CD4-positive, alpha-beta T cell treated with Interferon alpha-2 for 1 hour (primary cell): ENCODE measurements around the gene ACVR2A.
A peak's percentile ranks its signal among the peaks of the same experiment; 100 is the strongest.

Experiments
- DNase-seq, 2 donors: peaks; one replicate each; pipeline ENCODE4 v3.0.0-alpha.2; 2020 to 2022

The ACVR2A gene

DNA sequence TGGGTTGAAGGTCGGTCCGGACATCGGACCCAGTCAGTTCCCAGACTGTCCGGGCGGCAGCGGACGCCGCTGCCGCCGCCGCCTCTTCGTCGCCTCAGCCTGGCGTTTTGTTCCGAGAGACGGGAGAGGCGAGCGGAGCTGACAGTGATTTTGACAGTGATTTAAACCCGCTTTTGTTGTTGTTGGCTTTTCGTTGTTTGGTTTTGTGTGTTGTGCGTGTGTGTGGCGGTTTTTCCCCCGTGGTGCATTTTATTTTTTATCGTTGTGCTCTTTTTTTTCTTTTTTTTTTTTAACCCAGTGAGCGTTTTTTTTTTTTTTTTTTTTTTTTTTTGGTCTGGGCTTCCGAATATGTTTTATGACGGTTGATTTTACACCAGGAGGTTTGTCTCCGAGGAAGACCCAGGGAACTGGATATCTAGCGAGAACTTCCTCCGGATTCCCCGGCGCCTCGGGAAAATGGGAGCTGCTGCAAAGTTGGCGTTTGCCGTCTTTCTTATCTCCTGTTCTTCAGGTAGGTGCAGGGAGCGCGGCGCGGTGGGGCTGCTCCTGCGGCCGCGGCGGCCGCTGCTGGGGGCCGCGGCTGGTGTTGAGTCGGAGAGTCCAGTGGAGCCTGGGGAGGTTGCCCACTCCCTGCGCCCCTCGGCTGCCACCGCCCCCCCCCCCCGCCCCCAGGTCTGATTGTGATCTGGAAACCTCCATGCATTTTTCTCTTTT is at the start of gene ACVR2A:
Gene ACVR2A (plus strand): TSS at position 333 of the 714 bp plus-strand sequence. CDS start 124 bp downstream, at position 457.
- peak in 1 of 2 donors; percentile 52 for DNase-seq

DNA sequence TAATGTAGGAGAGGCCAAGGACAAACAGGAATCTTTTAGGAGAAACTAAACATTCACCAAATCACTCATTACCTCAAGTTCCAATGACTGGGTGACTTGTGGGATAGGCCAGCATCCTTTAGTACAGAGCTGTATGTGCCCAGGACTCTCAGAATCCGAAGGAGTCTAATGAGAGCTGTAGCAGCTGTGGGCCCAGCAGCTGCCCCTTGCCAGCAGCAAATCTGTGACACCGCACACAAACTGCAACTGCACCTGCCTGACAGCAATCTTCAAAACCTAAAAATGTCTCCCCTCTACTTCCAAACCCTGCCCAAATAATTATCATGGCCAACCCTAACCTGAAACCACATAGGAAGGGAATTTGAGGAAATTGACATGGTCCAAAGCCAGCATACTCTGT is 44.5 kb upstream of the ACVR2A start:
- no peak for DNase-seq

DNA sequence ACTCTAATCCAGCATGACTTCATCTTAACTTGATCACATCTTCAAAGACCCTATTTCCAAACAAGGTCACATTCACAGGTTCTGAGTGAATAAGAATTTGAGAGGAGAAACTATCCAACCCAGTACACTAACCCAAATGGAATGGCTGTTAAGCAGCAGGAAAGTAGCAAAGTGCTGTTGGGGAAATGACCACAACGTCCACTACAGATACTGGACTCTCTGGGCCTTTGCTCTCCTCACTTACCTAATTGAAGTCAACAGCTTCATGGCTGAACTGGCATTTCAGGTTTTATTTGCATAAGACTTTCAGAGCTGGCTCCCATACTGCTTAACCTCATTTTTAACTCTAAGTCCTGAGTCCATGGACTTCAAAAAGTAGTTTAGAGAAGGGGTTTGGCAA is 38.0 kb upstream of the ACVR2A start:
- DNase-seq, result no peak

DNA sequence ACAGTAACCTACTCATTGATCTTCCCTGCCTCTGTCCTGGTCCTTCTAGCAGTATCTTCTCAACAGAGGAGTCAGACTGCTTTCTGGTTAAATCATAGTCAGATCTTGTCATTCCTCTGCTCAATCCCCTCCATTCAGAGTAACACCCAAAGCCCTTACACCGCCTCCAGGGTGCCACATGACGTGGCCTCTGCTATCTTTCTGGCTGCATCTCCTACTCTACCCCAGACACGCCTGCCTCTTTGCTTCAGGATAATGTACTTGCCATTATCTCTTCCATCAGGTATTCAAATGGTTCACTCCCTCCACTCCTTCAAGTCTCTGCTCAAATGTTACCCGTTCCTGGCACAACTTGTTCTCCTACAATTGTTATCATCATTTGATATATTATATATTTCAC is 36.3 kb upstream of the ACVR2A start:
- DNase-seq, result no peak

DNA sequence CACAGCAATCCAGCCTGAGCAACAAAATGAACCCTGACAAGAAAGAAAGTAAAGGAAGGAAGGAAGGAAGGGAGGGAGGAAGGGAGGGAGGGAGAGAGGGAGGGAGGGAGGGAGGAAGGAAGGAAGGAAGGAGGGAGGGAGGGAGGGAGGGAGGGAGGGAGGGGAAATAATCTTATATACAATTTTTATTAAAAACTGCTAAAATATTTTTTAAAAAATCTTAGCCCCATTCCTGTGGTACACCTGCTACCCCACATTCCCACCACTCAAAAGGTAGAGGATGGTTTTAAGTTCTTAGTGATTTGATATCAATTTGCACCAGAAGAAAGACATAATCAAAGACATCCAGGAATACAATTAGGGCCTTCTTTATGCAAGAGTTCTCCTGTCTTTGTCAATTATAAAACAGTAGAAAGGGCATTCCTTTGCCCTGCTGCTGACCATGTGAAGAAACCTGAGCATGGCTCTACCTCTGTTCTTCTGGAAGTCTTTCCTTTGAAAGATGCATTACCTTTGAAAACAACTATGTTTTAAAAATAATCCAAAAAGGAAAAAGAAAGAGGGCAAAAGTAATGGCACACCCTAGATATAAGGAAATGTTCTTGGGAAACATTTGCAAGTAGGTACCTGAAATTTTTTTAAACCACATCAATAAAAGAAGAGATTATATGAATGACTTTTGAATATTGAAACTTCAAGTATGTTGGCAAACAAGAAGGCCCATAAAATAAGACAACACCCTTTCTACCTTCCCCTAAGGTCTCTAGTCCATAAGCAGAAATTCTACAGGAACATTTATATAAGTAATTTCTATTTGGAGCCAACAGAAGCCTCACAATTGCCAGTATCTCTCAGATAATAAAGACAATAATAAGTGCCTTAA is 33.7 kb upstream of the ACVR2A start:
- no peak for DNase-seq

DNA sequence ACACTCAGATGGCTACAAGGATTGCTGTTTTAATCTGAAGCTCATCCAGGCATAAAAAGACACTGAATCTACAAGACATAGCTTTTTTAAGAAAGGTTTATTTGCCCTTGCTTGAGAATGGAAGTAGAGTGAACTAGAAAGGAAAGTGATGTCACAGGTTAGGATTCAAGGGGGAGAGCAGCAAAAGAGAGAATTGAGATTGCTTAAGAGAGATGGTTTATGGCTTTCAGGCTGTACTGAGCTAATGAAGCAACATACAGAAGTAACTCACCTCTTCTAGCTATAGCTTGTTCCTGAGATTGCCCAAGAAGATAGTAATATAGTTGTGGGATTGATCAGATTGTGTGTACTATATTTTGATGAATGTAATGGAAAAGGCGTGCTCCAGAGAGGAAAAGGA is 26.1 kb upstream of the ACVR2A start:
- no peak for DNase-seq

DNA sequence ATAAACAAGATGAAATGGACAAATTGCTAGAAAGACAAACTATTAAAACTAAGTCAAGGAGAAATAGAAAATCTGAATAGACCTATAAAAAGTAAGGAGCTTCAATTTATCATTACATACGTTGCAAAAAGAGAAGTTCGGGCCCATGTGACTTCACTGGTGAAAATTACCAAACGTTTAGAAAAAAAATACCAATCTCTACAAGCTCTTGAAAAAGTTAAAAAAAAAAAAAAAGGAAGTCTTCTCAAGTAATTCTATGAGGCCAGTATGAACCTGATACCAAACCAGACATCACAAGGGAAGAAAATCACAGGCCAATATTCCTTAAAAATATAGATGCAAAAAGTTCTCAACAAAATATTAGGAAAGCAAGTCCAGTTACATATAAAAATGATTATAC is 20.2 kb upstream of the ACVR2A start:
- no peak for DNase-seq

DNA sequence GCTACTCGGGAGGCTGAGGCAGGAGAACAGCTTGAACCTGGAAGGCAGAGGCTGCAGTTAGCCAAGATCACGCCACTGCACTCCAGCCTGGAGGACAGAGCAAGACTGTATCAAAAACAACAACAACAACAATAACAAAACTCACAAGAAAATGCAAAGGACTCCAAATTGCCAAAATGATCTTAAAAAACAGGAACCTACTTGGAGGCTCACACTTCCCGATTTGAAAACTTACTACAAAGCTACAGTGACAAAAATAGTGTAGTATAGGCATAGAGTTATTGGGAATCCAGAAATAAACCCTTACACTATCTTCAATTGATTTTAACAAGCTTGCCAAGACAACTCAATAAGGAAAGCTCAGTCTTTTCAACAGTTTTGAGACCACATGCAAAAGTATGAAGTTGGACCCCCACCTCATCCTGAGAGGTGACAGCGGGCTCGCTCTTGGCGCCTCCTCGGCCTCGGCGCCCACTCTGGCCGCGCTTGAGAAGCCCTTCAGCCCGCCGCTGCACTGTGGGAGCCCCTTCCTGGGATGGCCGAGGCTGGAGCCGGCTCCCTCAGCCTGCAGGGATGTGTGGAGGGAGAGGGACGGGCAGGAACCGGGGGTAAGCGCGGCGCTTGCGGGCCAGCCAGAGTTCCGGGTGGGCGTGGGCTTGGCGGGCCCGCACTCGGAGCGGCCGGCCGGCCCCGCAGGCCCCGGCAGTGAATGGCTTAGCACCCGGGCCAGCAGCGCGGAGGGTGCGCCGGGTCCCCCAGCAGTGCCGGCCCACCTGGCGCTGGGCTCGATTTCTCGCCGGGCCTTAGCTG is 18.3 kb upstream of the ACVR2A start:
- no peak for DNase-seq

DNA sequence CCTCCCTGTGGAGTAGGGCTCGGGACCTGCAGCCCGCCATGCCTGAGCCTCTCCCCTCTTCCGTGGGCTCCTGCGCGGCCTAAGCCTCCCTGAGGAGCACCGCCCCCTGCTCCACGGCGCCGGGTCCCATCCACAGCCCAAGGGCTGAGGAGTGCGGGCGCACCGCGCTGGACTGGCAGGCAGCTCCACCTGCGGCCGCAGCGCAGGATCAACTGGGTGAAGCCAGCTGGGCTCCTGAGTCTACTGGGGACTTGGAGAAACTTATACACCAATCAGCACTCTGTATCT is 17.8 kb upstream of the ACVR2A start:
- no peak for DNase-seq

DNA sequence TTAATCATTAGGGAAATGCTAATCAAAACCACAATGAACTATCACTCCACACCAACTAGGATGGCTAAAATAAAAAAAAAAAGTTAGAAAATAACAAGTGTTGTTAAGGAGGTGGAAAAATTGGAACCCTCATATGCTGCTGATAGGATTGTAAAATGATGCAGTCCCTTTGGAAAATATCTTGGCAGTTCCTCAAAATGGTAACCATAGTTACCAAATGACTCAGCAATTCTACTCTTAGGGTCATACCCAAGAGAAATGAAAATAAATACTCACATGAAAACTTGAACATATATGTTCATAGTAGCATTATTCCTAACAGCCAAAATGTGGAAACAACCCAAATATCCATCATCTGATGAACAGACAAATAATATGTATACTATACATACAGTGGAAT is 15.7 kb upstream of the ACVR2A start:
- DNase-seq, result no peak

DNA sequence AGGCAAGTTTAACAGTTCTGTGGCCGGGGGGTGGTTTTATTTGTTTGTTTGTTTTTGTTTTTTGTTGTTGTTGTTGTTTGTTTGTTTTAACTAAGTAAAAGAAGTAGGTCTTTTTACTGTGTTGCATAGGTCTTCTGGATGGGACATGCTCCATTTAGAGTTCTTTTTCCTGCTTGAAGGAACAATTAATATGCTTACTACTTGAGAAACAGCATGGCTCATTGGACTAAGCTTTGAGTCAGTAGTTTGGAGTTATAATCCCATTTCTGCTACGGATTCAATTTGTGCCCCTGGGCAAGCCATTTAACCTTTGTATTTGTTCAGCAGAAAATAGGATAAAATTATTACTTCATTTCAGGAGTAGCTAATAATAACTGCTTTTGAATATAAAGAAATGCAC is 8.7 kb upstream of the ACVR2A start:
- DNase-seq, result no peak

DNA sequence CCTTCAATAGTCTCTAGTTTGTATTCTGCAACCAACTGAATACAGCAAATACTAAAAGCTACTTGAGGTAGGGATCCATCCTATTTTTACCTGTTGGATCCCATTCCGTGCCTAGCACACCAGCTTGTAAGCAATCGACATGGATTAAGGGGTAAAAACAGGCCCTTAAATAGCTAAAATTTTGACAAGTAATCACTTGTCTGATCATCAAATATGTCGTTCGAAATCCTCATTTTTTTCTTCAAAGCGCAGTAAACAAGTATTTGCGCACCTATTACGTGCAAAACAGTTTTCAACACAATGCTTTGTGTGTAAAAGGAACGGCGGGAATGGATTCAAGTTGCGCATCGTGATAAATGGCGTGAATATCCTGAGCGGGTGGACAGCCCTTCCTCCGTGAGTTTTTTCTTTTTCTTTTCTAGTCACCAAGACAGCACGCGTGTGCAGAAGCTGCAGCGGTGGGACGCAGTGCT is 1.4 kb upstream of the ACVR2A start:
- no peak for DNase-seq

DNA sequence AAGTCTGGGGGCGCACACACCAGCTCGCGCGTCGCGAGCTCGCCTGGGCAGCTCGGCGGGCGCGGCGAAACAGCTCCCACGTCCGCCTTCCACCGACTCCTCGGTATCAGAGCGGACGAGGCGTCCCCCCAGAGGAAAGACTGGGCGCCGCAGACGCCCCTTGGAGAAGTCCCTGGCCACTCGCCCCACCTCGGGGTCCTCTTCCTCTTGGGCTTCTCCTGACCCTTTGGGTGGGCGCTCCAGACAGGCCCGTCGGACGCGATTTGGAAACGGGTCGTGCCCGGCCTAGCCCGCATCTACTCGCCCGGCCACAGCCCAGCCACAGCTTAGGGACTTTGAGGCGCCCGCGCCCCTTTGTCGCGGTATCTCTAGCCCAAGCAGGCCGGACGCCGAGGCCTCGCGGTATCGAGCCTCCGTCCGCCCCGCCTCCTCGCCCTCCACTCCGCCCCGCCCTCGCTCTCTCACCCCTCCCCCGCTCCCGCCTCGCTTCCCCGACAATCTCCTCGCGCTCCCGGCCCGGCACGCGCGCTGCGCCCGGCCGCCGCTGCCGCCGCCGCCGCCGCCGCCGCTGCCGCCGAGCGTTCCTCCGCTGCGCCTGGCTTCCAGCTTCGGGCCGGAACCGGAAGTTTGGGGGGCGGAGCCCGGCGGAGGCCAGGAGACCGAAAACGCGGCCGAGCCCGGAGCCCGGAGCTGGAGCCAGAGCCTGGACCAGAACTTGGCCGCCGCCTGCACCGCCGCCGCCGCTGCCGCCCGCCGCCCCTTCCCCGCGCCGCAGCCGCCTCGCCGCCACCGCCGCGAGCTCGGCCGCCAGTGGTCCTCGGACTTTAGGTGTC is 749 bp upstream of the ACVR2A start:
- DNase-seq, result peak; percentile 83 to 88

DNA sequence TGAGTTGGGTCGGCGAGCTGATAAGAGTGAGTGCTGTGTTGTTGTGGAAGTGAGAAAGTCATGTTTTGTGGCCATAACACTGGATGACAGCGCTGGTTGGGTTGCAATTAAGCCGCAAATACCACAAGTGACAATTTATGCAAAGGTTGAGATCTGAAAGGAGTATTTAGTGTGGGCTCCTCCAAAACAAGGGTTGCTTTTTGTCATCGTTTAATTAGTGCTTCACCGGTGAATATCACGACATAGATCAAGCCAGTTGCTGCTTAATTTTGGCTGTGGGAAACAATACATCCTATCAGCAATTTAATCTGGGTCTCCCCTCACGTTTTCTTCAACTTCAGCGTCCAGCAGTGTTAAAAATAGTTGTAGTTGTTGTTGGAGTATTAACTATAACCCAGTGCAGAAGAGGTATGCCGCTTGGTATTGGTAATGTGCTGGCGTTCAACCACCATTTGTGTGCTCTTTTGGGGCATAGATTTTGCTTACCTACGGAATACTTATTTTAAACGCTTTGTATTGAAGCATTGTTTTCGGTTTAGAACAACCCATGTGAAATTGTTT is 662 bp downstream of the ACVR2A start:
- peak; percentile 20 to 51 for DNase-seq

DNA sequence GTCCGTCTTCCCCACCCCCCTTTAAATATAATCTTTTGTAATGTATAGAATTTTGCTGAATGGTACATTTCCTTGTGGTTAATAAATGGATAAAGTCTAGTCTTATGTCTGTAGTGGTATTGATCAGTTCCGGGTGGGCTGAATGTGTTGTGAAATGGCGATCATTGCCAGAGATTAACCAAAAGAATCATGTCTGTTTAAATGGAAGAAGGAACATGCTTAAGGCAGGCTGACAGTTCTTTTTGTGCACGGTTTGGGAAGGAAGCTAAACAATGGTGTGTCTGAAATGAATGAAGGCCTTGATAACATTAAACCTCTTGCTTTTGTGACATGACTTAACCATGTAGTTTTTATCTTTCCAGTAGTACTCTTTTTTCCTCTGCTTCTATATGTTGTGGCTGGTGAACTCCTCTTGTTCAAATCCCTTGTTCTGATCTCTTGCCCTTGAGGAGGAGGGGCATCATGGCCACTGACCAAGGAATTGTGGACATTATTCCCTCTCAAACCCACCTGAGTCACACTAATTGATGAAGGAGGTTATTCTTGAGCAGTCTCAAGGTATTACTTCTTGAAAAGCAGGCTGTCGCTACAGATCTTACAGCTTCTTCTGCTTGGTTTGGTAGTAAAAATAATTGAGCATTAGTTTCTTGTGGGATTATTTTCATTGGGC is 1.7 kb downstream of the ACVR2A start:
- DNase-seq, result no peak

DNA sequence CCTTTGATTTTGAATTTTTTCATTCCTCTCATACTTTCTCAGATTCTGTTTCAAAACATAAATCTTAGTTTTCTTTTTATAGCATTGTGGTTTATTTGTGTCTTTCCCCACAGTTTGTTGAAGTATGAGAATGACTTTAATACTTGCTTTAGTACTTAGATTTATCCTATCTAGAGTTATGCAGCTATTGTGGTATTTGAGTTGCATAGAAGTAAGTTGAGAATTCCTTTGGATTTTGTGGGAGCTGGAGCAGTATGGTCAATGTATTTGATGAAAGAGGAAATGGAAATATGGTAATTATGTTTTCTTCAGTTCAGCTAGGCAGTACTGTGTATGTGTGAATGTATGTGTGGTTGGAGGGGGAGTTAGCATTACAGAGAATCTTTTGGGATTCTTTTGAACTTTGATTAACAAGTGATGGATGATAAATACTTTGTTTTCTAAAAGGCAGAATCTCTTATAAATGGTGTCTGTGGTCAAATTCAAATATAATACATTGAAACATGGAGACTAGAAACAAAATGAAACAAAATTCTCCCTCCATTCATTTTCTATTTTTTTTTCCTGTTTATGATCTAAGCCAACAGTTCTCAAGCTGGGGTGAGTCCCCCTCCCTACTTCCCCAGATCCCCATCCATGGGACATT is 3.0 kb downstream of the ACVR2A start:
- no peak for DNase-seq

DNA sequence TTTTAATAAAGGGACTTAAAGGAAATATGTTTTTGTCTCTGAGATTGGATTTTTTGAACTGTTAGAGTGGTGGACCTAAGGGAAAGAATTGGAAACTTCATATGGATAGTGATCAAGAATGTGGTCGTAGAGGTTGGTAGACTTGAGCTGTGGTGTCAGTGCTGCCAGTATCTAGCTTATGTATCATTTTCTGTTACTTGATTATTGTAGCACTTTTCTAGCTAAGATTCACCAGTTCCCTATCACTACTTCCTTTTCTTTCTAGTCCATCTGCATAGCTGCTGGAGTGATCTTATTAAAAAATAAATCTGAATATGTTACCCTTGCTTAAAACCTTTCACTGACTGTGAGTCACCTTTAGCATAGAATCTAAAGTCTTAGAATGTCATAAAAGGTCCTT is 6.0 kb downstream of the ACVR2A start:
- no peak for DNase-seq

DNA sequence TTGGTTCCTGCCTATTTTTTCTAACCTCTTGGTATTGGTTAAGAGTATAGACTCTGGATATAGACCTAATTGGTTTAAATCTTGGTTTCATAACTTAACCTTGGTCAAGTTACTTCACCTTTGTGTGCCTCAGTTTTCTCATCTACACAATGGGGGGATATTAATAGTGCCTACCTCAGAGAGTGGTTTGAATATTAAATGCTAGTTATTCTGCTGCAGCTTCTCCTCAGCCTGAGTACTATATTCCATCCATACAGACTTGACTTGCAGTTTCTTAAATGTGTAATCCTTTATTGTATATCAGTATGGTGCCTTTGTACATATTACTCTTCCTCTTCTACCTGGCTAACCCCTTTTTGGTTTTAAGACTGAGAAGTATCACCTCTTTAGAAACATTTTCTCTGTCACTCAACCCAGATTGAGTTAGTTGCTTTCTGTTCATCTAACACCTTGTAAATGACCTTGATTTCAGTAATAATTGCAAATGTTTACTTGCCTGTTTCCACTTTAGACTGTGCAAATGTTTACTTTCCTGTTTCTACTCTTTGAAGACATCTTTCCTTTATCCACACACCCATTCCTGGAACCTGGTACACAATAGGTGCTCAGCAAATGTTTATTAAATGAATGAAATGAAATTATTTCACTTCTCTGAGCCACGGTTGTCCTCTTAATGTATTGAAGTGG is 6.6 kb downstream of the ACVR2A start:
- DNase-seq, result no peak

DNA sequence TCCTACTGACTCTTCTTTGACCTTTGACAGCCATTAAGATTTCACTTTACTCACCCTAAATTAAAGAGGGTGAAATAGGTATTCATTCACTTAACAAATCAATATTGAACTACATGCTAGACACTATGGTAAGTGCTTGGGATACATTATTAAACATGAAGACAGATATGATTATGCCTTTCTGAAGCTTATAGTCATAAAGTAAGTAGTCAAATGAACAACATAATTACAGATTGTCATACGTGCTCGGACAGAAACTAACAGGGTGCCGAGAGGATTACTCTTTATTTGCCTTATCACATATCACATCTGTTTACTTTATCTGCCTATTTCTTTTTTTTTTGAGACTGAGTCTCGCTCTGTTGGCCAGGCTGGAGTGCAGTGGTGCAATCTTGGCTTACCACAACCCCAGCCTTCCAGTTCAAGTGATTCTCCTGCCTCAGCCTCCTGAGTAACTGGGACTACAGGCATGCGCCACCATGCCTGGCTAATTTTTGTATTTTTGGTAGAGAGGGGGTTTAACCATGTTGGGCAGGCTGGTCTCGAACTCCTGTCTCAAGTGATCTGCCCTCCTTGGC is 9.8 kb downstream of the ACVR2A start:
- DNase-seq, result no peak

DNA sequence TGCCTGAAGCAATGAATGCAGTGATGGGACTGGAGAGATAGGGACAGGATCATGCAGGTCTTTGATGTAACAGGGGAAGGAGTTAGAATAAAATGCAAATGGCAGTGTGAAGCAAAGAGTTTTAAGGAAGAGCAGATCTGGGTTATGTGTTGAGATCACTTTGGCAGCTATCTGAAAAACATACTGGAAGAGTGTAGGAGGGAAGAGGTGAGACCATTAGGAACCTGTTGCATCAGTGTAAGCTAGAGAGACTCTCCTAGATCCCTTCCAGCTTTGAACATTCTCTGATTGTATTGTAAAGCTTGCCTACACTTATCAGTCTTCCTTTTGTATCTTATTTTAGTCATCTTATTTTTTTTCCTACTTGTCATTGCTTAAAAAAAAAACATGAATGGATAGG is 10.5 kb downstream of the ACVR2A start:
- no peak for DNase-seq
